ENCODE results near the gene WSCD2. TPM values are rescaled to one million over a fixed set of nuclear protein-coding genes. Genes with fewer than 3 reads are reported as not detected.

Gene WSCD2
- total and polyA plus RNA-seq, 7 donors: 0.32 to 10.5 (median 2.6) TPM; not detected in 2

DNA sequence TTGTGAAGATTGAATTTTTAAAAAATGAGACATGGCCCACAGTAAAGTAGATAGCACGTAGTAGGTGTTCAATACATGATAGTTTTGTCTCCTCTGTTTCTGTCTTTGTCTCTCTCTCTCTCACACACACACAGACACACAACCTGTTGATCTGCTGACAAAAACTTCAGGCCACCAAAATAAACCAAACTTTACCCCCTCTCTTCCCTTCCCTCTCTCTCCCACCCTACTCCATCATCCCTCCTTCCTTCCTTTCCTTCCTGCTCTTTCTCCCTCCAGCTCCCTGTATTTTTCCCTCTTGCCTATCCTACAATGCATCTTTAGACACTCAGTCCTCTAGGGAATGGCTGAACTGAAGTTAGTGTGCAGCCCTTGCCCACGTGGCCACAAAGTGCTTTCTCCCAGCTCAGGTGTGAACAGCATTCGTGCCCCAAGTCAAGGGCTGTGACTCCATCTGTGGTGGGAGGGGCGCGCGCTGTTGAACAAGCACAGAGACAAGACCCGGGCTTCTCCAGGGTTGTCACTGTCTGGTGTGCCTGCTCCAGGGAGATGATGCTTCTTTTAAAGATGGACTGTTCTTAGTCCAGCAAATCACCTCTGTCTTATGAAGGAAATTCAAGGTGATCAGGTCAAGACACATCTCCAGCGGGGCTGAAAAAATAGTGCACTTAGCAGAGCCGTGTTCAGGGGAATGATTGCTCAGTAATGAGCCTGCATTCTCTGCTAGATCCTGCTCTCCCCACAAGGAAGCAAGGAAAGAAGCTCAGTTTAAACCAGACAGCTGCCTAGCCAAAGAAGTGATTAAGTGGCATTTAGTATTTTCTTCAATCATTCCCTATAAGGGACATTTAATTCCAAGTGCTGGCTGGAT lies 75.3 kb downstream of the WSCD2 start:
- no peak for DNase-seq
- 71 to 80% methylated on average over 9 of the region's 9 CpGs for WGBS, 2 donors
- TF ChIP-seq, protein P1, sequence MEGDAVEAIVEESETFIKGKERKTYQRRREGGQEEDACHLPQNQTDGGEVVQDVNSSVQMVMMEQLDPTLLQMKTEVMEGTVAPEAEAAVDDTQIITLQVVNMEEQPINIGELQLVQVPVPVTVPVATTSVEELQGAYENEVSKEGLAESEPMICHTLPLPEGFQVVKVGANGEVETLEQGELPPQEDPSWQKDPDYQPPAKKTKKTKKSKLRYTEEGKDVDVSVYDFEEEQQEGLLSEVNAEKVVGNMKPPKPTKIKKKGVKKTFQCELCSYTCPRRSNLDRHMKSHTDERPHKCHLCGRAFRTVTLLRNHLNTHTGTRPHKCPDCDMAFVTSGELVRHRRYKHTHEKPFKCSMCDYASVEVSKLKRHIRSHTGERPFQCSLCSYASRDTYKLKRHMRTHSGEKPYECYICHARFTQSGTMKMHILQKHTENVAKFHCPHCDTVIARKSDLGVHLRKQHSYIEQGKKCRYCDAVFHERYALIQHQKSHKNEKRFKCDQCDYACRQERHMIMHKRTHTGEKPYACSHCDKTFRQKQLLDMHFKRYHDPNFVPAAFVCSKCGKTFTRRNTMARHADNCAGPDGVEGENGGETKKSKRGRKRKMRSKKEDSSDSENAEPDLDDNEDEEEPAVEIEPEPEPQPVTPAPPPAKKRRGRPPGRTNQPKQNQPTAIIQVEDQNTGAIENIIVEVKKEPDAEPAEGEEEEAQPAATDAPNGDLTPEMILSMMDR (IDR thresholded peaks at IDR 0.05): no peak
- TF ChIP-seq POLR2AphosphoS5 (IDR thresholded peaks at IDR 0.05): no peak
- no peak for TF ChIP-seq POLR2A (IDR thresholded peaks at IDR 0.05)
- no peak for TF ChIP-seq EP300 (IDR thresholded peaks at IDR 0.05)
- Histone ChIP-seq H3K4me1 (no peaks in the 10 kb centered on the region), H3K27me3 (no peaks in the 10 kb centered on the region), H3K36me3 (no peaks in the 10 kb centered on the region), H3K27ac (no peak overlapping the region), H3K9me3 (no peaks in the 10 kb centered on the region), H3K4me3 (no peak overlapping the region)
- intact Hi-C loops (cut with DNase I): no loop called here

DNA sequence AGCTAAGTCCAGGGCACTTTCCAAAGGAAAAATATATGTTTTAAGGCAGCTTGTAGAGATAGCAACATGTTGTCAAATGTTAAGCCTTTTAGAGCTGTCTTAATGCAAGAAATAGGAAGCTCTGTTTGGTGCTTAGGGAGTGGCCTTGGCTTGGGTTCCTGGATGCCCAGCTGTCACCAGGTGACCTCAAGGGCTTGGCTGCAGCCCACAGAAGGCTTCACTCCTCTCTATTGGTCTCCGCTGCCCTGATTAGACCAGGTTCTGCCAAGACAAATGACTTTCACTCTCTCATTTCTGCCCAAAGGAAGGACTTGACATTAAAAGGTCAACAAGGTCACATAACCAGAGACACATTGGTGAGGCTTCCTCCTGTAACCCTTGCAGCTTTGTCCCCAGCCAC lies 76.8 kb downstream of the WSCD2 start:
- no peaks in the 10 kb centered on the region for H3K36me3 ChIP-seq
- H3K9me3 ChIP-seq: no peaks in the 10 kb centered on the region
- no peaks in the 10 kb centered on the region for H3K27me3 ChIP-seq
- TF ChIP-seq POLR2AphosphoS5 (IDR thresholded peaks at IDR 0.05) (no peak), EP300 (IDR thresholded peaks at IDR 0.05) (no peak), POLR2A (IDR thresholded peaks at IDR 0.05) (no peak)
- TF ChIP-seq, protein P1 (IDR thresholded peaks at IDR 0.05): no peak
- H3K27ac ChIP-seq: no peak overlapping the region
- intact Hi-C loops (cut with DNase I): no loop called here
- no peak overlapping the region for H3K4me3 ChIP-seq
- no peaks in the 10 kb centered on the region for H3K4me1 ChIP-seq
- WGBS, 2 donors: 81 to 84% methylated on average over 1 of the region's 1 CpG
- no peak for DNase-seq

DNA sequence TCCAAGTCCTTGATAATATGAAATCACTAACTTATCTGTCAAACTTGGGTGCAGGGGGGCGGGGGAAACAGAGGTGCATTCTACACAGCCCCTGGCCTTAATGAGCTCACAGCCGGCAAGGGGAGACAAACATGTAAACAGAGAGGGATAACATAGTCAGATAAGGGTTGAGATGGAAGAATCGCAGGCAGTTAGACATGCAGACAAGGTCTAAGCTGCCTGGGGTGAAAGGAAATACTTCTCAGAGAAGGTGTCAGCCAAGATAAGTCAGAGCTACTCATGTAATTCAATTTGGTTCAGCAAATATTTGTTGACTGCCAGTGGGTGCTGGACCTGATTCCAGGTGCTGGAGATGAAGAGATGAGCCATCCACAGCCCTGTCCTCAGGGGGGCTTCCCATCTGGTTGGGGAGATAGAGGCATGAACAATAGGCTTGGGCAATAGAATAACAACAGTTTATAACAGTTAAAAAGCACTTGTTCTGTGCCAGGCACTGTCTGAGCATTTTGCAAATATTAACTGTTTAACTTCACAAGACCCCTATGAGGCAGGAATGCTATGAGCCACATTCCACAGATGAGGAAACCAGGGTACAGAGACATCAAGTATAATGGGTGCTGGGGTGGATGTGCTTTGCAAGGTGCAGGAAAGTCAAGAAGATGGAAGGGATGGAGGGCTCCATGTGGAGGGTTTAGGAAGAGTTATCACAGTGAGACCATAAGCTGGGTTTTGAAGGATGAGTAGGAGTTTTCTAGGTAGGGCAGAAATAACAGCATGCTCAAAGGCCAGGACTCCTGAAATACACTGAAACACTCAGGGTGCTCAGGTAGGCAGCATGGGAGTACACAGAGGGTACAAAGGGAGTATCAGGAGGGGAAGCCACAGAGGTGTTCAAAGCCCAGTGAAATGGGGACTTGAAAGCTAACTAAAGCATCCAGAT lies 79.0 kb downstream of the WSCD2 start:
- intact Hi-C loops (cut with DNase I): no loop called here
- no peak overlapping the region for H3K27ac ChIP-seq
- no peak overlapping the region for H3K4me3 ChIP-seq
- H3K9me3 ChIP-seq: no peaks in the 10 kb centered on the region
- H3K4me1 ChIP-seq: no peaks in the 10 kb centered on the region
- DNase-seq: no peak
- WGBS, 2 donors: 44% methylated on average over 3 of the region's 3 CpGs
- no peaks in the 10 kb centered on the region for H3K36me3 ChIP-seq
- TF ChIP-seq, protein P1 (IDR thresholded peaks at IDR 0.05): no peak
- no peak for TF ChIP-seq EP300 (IDR thresholded peaks at IDR 0.05)
- TF ChIP-seq POLR2A (IDR thresholded peaks at IDR 0.05): no peak
- TF ChIP-seq POLR2AphosphoS5 (IDR thresholded peaks at IDR 0.05): no peak
- no peaks in the 10 kb centered on the region for H3K27me3 ChIP-seq

DNA sequence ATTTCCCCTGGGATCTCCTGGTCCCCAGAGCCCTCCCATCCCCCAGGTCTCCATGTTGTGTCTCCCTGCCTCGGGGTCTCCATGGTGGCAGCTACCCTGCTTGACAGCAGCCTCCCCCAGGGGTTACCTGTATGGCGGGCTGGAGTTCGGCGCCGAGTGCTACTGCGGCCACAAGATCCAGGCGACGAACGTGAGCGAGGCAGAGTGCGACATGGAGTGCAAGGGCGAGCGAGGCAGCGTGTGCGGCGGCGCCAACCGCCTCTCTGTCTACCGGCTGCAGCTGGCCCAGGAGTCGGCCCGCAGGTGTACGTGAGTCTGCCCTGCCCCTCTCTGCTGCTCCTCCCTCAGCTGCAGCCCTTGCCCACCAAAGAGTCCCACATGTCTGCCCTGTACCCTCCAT lies 80.9 kb downstream of the WSCD2 start:
- no peak for DNase-seq
- Histone ChIP-seq H3K27me3 (no peaks in the 10 kb centered on the region), H3K9me3 (no peaks in the 10 kb centered on the region), H3K4me1 (no peaks in the 10 kb centered on the region), H3K4me3 (no peak overlapping the region), H3K27ac (no peak overlapping the region), H3K36me3 (no peaks in the 10 kb centered on the region)
- TF ChIP-seq EP300 (IDR thresholded peaks at IDR 0.05) (no peak), POLR2AphosphoS5 (IDR thresholded peaks at IDR 0.05) (no peak), POLR2A (IDR thresholded peaks at IDR 0.05) (no peak)
- TF ChIP-seq, protein P1 (IDR thresholded peaks at IDR 0.05): no peak
- 91 to 92% methylated on average over 22 of the region's 22 CpGs for WGBS, 2 donors
- intact Hi-C loops (cut with DNase I): no loop called here
